ENCODE measurements around the gene HNRNPM.
A peak's percentile ranks its signal among the peaks of the same experiment; 100 is the strongest.
"Not testable (repeated sequence)": the region's sequence is repeated elsewhere in the genome, so short reads cannot be mapped to it uniquely, and the experiment has no call there.

Gene HNRNPM, protein sequence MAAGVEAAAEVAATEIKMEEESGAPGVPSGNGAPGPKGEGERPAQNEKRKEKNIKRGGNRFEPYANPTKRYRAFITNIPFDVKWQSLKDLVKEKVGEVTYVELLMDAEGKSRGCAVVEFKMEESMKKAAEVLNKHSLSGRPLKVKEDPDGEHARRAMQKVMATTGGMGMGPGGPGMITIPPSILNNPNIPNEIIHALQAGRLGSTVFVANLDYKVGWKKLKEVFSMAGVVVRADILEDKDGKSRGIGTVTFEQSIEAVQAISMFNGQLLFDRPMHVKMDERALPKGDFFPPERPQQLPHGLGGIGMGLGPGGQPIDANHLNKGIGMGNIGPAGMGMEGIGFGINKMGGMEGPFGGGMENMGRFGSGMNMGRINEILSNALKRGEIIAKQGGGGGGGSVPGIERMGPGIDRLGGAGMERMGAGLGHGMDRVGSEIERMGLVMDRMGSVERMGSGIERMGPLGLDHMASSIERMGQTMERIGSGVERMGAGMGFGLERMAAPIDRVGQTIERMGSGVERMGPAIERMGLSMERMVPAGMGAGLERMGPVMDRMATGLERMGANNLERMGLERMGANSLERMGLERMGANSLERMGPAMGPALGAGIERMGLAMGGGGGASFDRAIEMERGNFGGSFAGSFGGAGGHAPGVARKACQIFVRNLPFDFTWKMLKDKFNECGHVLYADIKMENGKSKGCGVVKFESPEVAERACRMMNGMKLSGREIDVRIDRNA

GRCh38 chr19:8444677-8445487 is at the start of gene HNRNPM:
HNRNPM (plus strand) TSS chr19:8444975; CDS start chr19:8444999, 24 bp downstream.
- Mint-ChIP-seq H3K36me3 (ENCODE audit: low read depth) (peaks cover 36% of the 10 kb centered on the region), H3K27me3 (no peaks in the 10 kb centered on the region), H3K9me3 (no peaks in the 10 kb centered on the region), H3K4me1 (ENCODE audit: low read depth) (peaks cover 52% of the 10 kb centered on the region), H3K4me3 (peak within 1 kb of the TSS; percentile 85), H3K27ac (peak within 1 kb of the TSS; percentile 99)

GRCh38 chr19:8395621-8396082 is 49.1 kb upstream of the HNRNPM start:
- H3K4me1 Mint-ChIP-seq (ENCODE audit: low read depth) = peaks cover 39% of the 10 kb centered on the region

GRCh38 chr19:8396185-8396562 is 48.6 kb upstream of the HNRNPM start:
- no peaks in the 10 kb centered on the region for H3K27me3 Mint-ChIP-seq
- no peak overlapping the region for H3K27ac Mint-ChIP-seq
- H3K9me3 Mint-ChIP-seq = no peaks in the 10 kb centered on the region
- no peaks in the 10 kb centered on the region for H3K36me3 Mint-ChIP-seq (ENCODE audit: low read depth)
- H3K4me1 Mint-ChIP-seq (ENCODE audit: low read depth) = peaks cover 36% of the 10 kb centered on the region
- no peak overlapping the region for H3K4me3 Mint-ChIP-seq

More at GRCh38 chr19:8395621-8396082, 49.1 kb upstream of the HNRNPM start:
- H3K4me3 Mint-ChIP-seq = no peak overlapping the region
- no peak overlapping the region for H3K27ac Mint-ChIP-seq
- H3K36me3 Mint-ChIP-seq (ENCODE audit: low read depth) = no peaks in the 10 kb centered on the region
- H3K27me3 Mint-ChIP-seq = no peaks in the 10 kb centered on the region
- H3K9me3 Mint-ChIP-seq = no peaks in the 10 kb centered on the region

DNA sequence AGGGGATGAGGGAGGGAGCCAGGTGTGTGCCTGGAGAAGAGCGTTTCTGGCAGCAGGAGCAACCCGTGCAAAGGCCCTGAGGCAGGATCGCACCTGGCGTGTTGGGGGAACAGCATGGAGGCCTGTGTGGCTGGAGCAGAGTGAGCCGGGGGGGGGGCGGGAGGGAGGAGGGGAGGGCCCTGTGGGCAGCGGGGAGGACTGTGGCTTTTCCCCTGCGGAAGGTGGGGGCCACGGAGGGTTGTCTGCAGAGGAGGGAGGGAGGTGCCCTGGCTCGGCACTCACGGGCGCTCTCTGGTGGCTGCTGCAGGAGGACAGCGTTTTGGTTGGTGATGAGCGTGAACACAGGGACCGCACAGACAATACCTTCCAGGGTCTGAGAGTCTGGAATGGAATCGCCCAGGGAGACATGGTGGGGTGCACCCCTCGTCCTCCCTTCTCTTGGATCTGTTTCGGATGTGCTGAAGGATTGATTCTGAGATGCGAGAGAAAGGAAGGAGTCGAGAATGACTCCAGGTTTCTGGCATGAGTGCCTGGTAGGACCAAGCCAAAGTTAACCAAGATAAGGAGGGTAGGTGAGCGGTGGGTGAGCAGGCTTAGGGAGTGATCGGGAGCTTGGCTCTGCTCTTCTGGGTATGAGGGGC is 48.1 kb upstream of the HNRNPM start:
- Mint-ChIP-seq H3K4me1 (ENCODE audit: low read depth) (peaks cover 34% of the 10 kb centered on the region), H3K27me3 (no peaks in the 10 kb centered on the region), H3K9me3 (no peaks in the 10 kb centered on the region), H3K27ac (peak overlapping the region; percentile 21), H3K36me3 (ENCODE audit: low read depth) (no peaks in the 10 kb centered on the region), H3K4me3 (no peak overlapping the region)

DNA sequence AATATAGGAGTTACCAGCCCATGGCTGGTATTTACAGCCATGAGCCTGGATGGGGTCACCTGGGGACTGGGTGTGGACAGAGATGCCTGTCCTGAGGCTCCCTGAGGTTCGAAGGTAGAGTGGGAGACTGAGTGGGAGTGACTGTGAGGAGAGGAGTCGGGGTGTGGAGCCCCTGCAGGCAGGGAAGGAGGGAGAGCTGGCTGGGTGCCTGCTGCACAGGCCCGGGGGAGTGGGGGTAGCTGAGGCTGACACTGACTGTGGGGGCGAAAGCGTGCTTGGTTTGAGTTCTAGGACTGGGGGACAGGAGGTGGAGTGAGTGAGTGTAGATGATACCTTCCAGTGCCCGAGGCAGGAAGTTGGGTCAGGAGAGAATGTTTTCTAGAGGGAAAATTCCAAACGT is 47.5 kb upstream of the HNRNPM start:
- Mint-ChIP-seq H3K9me3 (no peaks in the 10 kb centered on the region), H3K27ac (peak overlapping the region; percentile 71), H3K4me1 (ENCODE audit: low read depth) (peaks cover 28% of the 10 kb centered on the region), H3K36me3 (ENCODE audit: low read depth) (no peaks in the 10 kb centered on the region), H3K27me3 (no peaks in the 10 kb centered on the region), H3K4me3 (no peak overlapping the region)

DNA sequence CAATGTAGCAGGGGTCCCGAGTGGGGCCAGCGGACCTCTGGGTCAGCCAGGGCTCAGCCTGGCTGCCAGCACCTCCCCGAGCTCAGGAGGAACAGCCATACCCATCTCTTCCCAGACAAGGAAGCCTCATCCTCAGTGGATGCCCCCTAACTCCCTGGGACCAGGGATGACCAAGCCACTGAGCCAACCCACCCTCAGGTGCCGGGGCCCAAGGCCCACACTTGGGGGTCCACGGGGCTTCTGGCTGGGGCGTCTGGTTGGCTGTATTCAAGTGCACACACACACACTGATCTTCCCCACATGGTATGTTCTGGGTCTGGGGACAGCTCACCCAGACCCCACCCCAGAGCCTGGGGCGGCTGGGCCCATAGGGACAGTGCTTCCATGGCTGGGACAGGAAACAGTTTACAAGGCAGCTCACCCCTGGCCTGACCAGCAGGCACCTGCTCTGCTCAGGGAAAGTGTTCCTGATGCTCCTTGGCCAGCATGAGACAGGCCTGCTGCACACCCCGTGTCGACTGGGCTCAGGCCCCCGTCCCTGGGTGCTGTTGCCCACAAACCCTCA is 46.9 kb upstream of the HNRNPM start:
- Mint-ChIP-seq H3K27ac (no peak overlapping the region), H3K9me3 (no peaks in the 10 kb centered on the region)

DNA sequence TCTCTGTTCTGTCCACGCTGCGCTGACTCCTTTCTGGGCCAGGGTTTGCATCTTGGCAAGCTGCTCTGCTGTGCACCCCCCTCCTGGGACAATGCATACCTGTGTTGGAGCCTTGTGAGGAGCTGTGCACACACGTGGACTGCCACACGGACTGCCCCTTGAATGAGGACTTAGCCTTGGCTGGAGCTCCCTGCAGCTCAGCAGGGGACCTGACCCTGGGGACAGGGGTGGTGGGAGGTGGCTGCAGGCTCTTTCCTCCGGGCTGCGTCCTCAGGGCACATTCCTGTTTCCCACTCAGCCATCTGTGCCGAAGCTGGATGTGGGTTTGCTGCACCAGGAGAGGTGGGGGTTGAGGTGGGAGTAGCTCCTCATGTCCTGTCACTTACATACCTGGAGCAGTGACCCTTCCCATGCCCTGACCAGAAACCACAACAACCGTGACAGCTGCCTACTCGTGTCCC is 46.4 kb upstream of the HNRNPM start:
- Mint-ChIP-seq H3K27ac (no peak overlapping the region), H3K4me3 (no peak overlapping the region), H3K36me3 (ENCODE audit: low read depth) (no peaks in the 10 kb centered on the region)

More for the DNA sequence above, 46.9 kb upstream of the HNRNPM start:
- H3K36me3 Mint-ChIP-seq (ENCODE audit: low read depth) = no peaks in the 10 kb centered on the region
- H3K4me1 Mint-ChIP-seq (ENCODE audit: low read depth) = peaks cover 23% of the 10 kb centered on the region
- H3K4me3 Mint-ChIP-seq = no peak overlapping the region
- no peaks in the 10 kb centered on the region for H3K27me3 Mint-ChIP-seq

DNA sequence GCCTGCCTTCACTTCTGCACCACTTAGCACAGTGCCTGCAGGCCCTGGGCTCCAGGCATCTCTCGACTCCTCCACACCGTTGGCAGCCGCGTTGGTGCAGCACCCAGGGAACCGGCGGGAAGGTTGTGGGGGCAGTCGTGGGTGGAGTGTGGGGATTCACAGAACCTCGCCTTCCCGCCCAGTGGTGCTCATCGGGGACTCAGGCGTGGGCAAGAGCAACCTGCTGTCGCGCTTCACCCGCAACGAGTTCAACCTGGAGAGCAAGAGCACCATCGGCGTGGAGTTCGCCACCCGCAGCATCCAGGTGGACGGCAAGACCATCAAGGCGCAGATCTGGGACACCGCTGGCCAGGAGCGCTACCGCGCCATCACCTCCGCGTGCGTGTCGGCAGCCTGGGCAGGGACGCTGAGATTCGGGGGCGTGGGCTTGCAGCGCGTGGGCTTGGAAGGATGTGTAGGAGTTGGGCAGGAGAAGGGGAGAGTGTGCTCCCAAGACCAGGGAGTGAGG is 45.0 kb upstream of the HNRNPM start:
- no peaks in the 10 kb centered on the region for H3K27me3 Mint-ChIP-seq
- no peaks in the 10 kb centered on the region for H3K9me3 Mint-ChIP-seq
- peaks cover 16% of the 10 kb centered on the region for H3K4me1 Mint-ChIP-seq (ENCODE audit: low read depth)
- no peak overlapping the region for H3K27ac Mint-ChIP-seq
- peaks cover 3% of the 10 kb centered on the region for H3K36me3 Mint-ChIP-seq (ENCODE audit: low read depth)
- H3K4me3 Mint-ChIP-seq = no peak overlapping the region

More for the DNA sequence above, 46.4 kb upstream of the HNRNPM start:
- Mint-ChIP-seq H3K27me3 (no peaks in the 10 kb centered on the region), H3K4me1 (ENCODE audit: low read depth) (peaks cover 19% of the 10 kb centered on the region), H3K9me3 (no peaks in the 10 kb centered on the region)

DNA sequence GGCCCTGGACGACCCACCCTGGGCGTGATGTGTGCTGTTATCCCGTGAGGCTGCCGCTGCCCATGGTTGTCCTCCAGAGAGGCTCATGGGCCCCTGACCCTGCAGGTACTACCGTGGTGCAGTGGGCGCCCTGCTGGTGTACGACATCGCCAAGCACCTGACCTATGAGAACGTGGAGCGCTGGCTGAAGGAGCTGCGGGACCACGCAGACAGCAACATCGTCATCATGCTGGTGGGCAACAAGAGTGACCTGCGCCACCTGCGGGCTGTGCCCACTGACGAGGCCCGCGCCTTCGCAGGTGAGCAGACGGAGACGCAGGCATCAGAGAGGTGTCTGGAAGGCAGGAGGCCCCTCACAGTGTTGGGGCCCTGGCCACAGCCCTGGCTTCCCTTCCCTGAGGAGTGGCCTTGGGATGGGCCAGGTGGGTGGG is 42.8 kb upstream of the HNRNPM start:
- Mint-ChIP-seq H3K4me3 (no peak overlapping the region), H3K4me1 (ENCODE audit: low read depth) (peaks cover 5% of the 10 kb centered on the region), H3K27me3 (no peaks in the 10 kb centered on the region), H3K36me3 (ENCODE audit: low read depth) (peaks cover 3% of the 10 kb centered on the region), H3K27ac (no peak overlapping the region), H3K9me3 (no peaks in the 10 kb centered on the region)

GRCh38 chr19:8403098-8403819 is 41.5 kb upstream of the HNRNPM start:
- peaks cover 3% of the 10 kb centered on the region for H3K36me3 Mint-ChIP-seq (ENCODE audit: low read depth)
- H3K27ac Mint-ChIP-seq = no peak overlapping the region
- H3K27me3 Mint-ChIP-seq = no peaks in the 10 kb centered on the region
- H3K9me3 Mint-ChIP-seq = no peaks in the 10 kb centered on the region
- H3K4me3 Mint-ChIP-seq = no peak overlapping the region
- no peaks in the 10 kb centered on the region for H3K4me1 Mint-ChIP-seq (ENCODE audit: low read depth)

DNA sequence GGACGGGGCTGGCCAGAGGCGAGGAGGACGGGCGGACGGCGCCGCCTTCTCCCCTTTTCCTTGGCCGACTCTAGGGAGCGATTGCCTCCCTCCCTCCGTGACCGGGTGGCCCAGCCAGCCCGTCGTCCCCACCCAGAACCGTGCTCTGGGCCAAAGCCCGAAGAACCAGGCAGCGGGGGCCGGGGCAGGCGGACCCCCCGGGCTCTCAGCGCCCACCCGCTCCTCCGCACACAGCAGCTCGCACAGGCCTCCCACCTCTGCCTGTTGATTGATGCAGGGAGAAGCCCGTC is 41.0 kb upstream of the HNRNPM start:
- Mint-ChIP-seq H3K27me3 (no peaks in the 10 kb centered on the region), H3K4me3 (no peak overlapping the region), H3K27ac (no peak overlapping the region), H3K36me3 (ENCODE audit: low read depth) (peaks cover 3% of the 10 kb centered on the region), H3K4me1 (ENCODE audit: low read depth) (no peaks in the 10 kb centered on the region), H3K9me3 (no peaks in the 10 kb centered on the region)

DNA sequence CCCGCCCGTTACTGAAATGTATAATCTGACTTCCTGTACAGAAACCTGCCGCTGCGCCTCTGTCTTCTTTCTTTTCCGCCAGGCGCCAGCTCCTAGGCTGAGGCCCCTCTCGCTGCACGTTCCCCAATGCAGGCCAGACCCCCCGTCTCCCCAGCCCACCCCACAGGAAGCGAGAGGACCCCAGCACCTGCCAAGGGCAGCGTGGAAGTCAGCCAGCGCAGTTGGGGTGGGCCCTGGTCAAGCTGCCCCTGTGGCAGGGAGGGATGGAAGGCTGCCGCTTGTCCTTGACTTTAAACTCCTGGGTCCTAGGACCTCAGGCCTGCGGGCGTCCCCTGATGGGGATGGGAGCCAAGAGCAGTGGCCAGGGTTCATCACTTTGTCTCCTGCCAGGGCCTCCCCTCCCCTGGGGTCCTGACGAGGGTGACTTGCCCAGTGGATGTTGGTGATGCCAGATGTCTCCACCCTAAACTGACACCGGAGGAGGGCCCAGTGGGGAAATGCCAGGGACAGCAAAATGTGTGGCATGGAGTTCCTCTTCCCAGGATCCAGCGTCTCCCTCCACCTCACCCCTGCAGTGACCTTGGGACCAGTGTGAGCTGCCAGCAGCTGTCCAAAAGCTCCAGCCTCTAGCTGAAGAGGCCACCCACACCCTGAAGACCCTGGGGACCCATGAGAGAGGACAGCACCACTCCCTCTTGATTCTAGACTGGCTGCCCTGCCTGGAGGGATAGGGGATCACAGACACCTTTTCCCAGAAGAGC is 40.2 kb upstream of the HNRNPM start:
- H3K9me3 Mint-ChIP-seq = no peaks in the 10 kb centered on the region
- H3K36me3 Mint-ChIP-seq (ENCODE audit: low read depth) = peaks cover 3% of the 10 kb centered on the region
- H3K4me1 Mint-ChIP-seq (ENCODE audit: low read depth) = no peaks in the 10 kb centered on the region
- no peak overlapping the region for H3K4me3 Mint-ChIP-seq
- H3K27ac Mint-ChIP-seq = no peak overlapping the region
- no peaks in the 10 kb centered on the region for H3K27me3 Mint-ChIP-seq

DNA sequence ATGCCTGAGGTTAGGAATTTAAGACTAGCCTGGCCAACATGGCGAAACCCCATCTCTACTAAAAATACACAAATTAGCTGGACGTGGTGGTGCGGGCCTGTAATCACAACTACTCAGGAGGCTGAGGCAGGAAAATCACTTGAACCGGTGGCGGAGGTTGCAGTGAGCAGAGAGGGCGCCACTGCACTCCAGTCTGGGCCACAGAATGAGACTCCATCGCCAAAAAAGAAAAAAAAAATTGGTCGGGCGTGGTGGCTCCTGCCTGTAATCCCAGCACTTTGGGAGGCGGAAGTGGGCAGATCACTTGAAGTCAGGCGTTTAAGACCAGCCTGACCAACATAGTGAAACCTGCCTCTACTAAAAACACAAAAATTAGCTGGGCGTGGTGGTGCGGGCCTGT is 34.1 kb upstream of the HNRNPM start:
- H3K9me3 Mint-ChIP-seq; H3K27ac Mint-ChIP-seq; H3K27me3 Mint-ChIP-seq; H3K4me3 Mint-ChIP-seq; H3K4me1 Mint-ChIP-seq (ENCODE audit: low read depth); H3K36me3 Mint-ChIP-seq (ENCODE audit: low read depth): not testable (repeated sequence)
